Fibroblast of lung (primary cell): ENCODE measurements around the gene CACYBP.

ENCODE experiments used
- EZH2 ChIP-seq: IDR thresholded peaks from 2 replicates; pipeline ENCODE4 v1.5.1; 2012; ENCODE audit warnings: low read length, control low read depth, mild to moderate bottlenecking; ENCODE audit errors: missing control alignments
- TF ChIP-seq, protein P1 (sequence below), 2 donors: IDR thresholded peaks in 1 of 2; conservative IDR thresholded peaks in 1 of 2; 1 replicate in 1 of 2; 2 replicates in 1 of 2; pipeline ENCODE4 v1.5.1; 2011 to 2012; ENCODE audit warnings: low read length in 2 of 2, control low read depth in 1 of 2, inconsistent platforms in 1 of 2, low read depth in 1 of 2, mild to moderate bottlenecking in 1 of 2

DNA sequence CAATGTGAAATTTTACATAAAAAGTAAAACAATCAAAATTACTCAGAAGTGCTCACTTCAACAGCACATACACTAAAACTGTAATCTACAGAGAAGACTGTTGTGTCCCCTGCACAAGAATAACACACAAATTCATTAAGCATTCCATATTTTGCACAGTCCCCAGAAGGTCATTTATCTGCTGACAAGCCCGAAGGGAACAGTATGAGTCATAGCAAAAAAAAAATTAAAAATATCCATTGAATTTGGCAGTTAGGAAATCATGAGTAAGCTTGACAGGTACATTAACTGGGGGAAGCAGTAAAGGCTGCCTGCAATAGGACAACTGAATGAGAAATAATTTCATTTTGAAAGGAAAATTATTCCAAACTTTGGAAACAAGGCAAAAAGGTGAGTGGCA, 3.3 kb upstream of the CACYBP start:
- TF ChIP-seq, protein P1, sequence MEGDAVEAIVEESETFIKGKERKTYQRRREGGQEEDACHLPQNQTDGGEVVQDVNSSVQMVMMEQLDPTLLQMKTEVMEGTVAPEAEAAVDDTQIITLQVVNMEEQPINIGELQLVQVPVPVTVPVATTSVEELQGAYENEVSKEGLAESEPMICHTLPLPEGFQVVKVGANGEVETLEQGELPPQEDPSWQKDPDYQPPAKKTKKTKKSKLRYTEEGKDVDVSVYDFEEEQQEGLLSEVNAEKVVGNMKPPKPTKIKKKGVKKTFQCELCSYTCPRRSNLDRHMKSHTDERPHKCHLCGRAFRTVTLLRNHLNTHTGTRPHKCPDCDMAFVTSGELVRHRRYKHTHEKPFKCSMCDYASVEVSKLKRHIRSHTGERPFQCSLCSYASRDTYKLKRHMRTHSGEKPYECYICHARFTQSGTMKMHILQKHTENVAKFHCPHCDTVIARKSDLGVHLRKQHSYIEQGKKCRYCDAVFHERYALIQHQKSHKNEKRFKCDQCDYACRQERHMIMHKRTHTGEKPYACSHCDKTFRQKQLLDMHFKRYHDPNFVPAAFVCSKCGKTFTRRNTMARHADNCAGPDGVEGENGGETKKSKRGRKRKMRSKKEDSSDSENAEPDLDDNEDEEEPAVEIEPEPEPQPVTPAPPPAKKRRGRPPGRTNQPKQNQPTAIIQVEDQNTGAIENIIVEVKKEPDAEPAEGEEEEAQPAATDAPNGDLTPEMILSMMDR (conservative IDR thresholded peaks at IDR 0.05 in 1 of 2, IDR thresholded peaks at IDR 0.05 in 1 of 2; ENCODE audit: low read depth in 1 of 2, low read length in 2 of 2) = no peak
- no peak for TF ChIP-seq EZH2
